Upper lobe of left lung (tissue), 4 donors: ENCODE data around the gene C5AR2.

Source experiments
- CTCF ChIP-seq, 6 experiments: fragments of 450-650 bp in 4 of 6; fragments of 200-600 bp in 2 of 6; sonication (generic) in 2 of 6; IDR thresholded peaks; one replicate each; pipeline ENCODE4 v1.5.1; 2016 to 2019; ENCODE audit warnings: antibody characterized with exemption in 6 of 6
- EP300 ChIP-seq, 4 donors: sonication (generic); formaldehyde crosslinking; IDR thresholded peaks; one replicate each; pipeline ENCODE4 v1.5.1; 2017; ENCODE audit warnings: antibody characterized with exemption in 4 of 4, control low read depth in 2 of 4
- POLR2A ChIP-seq, 4 donors: fragments of 450-650 bp; IDR thresholded peaks; one replicate each; pipeline ENCODE4 v1.5.1; 2016 to 2017; ENCODE audit warnings: antibody characterized with exemption in 4 of 4, mild to moderate bottlenecking in 2 of 4

- no peak for TF ChIP-seq POLR2A (IDR thresholded peaks at IDR 0.05)
- TF ChIP-seq CTCF (IDR thresholded peaks at IDR 0.05) = no peak
- TF ChIP-seq EP300 (IDR thresholded peaks at IDR 0.05) = no peak
These were observed 44.7 kb downstream of the C5AR2 start for GRCh38 chr19:47376589-47377144.
